H1 (cell line): ENCODE data around the gene TBPL2.

Experiments used
- CEBPB ChIP-seq: IDR thresholded peaks from 2 replicates; pipeline ENCODE4 v1.6.1; 2012; ENCODE audit warnings: low read depth, low read length
- CREB1 ChIP-seq: IDR thresholded peaks from 2 replicates; pipeline ENCODE4 v1.6.1; 2012; ENCODE audit warnings: inconsistent platforms
- EZH2 ChIP-seq: fragments of 200-600 bp; sonication (generic); IDR thresholded peaks from 2 replicates; pipeline ENCODE4 v1.7.1; 2012; ENCODE audit warnings: low read depth, mild to moderate bottlenecking, moderate library complexity, low read length, inconsistent platforms; ENCODE audit not compliant: severe bottlenecking
- JUN ChIP-seq: IDR thresholded peaks from 2 replicates; pipeline ENCODE4 v1.6.1; 2011; ENCODE audit warnings: low read depth, mild to moderate bottlenecking, improper control_type of control experiment, low read length
- JUND ChIP-seq: IDR thresholded peaks from 2 replicates; pipeline ENCODE4 v1.6.1; 2011; ENCODE audit warnings: mild to moderate bottlenecking, improper control_type of control experiment, low read length
- POLR2A ChIP-seq, 2 experiments: IDR thresholded peaks; 1 replicate in 1 of 2; 2 replicates in 1 of 2; pipeline ENCODE4 v1.6.1; 2011; ENCODE audit warnings: low read depth in 2 of 2, low read length in 2 of 2, mild to moderate bottlenecking in 2 of 2; ENCODE audit errors: control extremely low read depth in 1 of 2
- POLR2AphosphoS5 ChIP-seq: IDR thresholded peaks from 2 replicates; pipeline ENCODE4 v1.6.1; 2011; ENCODE audit warnings: low read depth, low read length
- RFX5 ChIP-seq: IDR thresholded peaks from 2 replicates; pipeline ENCODE4 v1.6.1; 2011; ENCODE audit warnings: low read depth, low read length, improper control_type of control experiment, borderline replicate concordance
- SRF ChIP-seq: IDR thresholded peaks from 2 replicates; pipeline ENCODE4 v1.6.1; 2011; ENCODE audit warnings: mild to moderate bottlenecking, low read depth, low read length, moderate library complexity
- SUZ12 ChIP-seq: fragments of 200-600 bp; sonication (generic); IDR thresholded peaks from 2 replicates; pipeline ENCODE4 v1.6.1; 2012; ENCODE audit warnings: mild to moderate bottlenecking, inconsistent platforms, low read length, moderate library complexity, mixed read lengths
- TAF1 ChIP-seq: IDR thresholded peaks from 2 replicates; pipeline ENCODE4 v1.6.1; 2011; ENCODE audit warnings: mild to moderate bottlenecking, low read depth, low read length
- ZNF274 ChIP-seq: IDR thresholded peaks from 2 replicates; pipeline ENCODE4 v1.7.0; 2012; ENCODE audit warnings: low read length, borderline replicate concordance; ENCODE audit errors: extremely low read depth
- TF ChIP-seq, protein P1 (sequence below), 3 experiments: IDR thresholded peaks; 1 replicate in 2 of 3; 2 replicates in 1 of 3; pipeline versions ENCODE4 v1.5.1 to v1.6.1; 2011; ENCODE audit warnings: low read length in 3 of 3, mild to moderate bottlenecking in 3 of 3, inconsistent platforms in 2 of 3, low read depth in 1 of 3, moderate library complexity in 1 of 3; ENCODE audit not compliant: insufficient read depth in 1 of 3; ENCODE audit errors: control extremely low read depth in 1 of 3

DNA sequence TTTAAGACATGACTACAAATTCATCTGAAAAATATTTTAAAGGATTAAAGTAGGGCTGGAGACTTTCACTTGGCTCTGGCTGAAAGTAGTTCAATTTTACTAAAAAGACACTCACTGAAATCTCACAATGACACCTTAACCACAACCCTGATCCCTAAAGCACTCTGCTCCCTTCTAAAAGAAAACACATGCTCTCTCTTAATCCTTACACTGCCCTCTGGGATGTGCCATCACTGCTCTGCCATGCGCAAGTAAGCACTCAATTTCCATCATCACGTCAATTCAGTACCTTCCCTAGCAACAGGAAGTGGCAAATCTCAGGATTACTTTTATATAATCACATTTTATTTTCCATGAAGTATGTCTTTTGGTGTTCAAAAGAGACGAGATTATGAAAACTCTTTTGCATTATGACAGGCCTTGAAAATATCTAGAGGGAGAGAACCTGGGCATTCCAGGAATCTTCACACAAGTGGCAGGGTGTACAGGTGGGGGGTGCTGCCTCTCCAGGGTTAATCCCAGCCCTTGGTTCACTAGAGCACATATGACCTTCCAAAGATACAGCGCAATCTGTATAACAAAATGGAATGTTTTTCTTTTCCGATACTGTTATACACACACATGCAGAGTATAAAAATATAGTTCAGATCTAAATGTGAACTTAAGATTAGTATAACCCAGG, 36.1 kb downstream of the TBPL2 start:
- no peak for TF ChIP-seq EZH2
- TF ChIP-seq POLR2A (IDR thresholded peaks at IDR 0.05; ENCODE audit: control extremely low read depth in 1 of 2, low read depth in 2 of 2, low read length in 2 of 2) = no peak
- TF ChIP-seq SRF = no peak
- TF ChIP-seq, protein P1, sequence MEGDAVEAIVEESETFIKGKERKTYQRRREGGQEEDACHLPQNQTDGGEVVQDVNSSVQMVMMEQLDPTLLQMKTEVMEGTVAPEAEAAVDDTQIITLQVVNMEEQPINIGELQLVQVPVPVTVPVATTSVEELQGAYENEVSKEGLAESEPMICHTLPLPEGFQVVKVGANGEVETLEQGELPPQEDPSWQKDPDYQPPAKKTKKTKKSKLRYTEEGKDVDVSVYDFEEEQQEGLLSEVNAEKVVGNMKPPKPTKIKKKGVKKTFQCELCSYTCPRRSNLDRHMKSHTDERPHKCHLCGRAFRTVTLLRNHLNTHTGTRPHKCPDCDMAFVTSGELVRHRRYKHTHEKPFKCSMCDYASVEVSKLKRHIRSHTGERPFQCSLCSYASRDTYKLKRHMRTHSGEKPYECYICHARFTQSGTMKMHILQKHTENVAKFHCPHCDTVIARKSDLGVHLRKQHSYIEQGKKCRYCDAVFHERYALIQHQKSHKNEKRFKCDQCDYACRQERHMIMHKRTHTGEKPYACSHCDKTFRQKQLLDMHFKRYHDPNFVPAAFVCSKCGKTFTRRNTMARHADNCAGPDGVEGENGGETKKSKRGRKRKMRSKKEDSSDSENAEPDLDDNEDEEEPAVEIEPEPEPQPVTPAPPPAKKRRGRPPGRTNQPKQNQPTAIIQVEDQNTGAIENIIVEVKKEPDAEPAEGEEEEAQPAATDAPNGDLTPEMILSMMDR (IDR thresholded peaks at IDR 0.05; ENCODE audit: control extremely low read depth in 1 of 3, insufficient read depth in 1 of 3, low read depth in 1 of 3, low read length in 3 of 3) = no peak
- TF ChIP-seq CEBPB = no peak
- no peak for TF ChIP-seq SUZ12
- no peak for TF ChIP-seq JUN
- no peak for TF ChIP-seq TAF1
- no peak for TF ChIP-seq ZNF274
- no peak for TF ChIP-seq RFX5
- TF ChIP-seq POLR2AphosphoS5 = no peak
- TF ChIP-seq JUND = no peak
- TF ChIP-seq CREB1 = no peak
